Neural cell (in vitro differentiated cells): ENCODE results near the gene ICAM3.

Experiments used
- EP300 ChIP-seq: fragments of 450-650 bp; conservative IDR thresholded peaks from 2 replicates; pipeline ENCODE4 v1.6.1; 2014; ENCODE audit warnings: antibody characterized with exemption, mild to moderate bottlenecking, moderate library complexity; ENCODE audit not compliant: poor library complexity, severe bottlenecking
- EZH2 ChIP-seq: fragments of 200-600, 300-800 bp; shearing (Covaris generic), sonication (generic); IDR thresholded peaks from 2 replicates; pipeline ENCODE4 v1.6.1; 2014; ENCODE audit warnings: antibody characterized with exemption, low read length, borderline replicate concordance, mild to moderate bottlenecking; ENCODE audit not compliant: insufficient read depth, poor library complexity, severe bottlenecking
- MXI1 ChIP-seq: fragments of 450-650 bp; conservative IDR thresholded peaks from 2 replicates; pipeline ENCODE4 v1.6.1; 2014; ENCODE audit warnings: antibody characterized with exemption, mild to moderate bottlenecking; ENCODE audit not compliant: poor library complexity, severe bottlenecking
- POLR2AphosphoS5 ChIP-seq: IDR thresholded peaks from 2 replicates; pipeline ENCODE4 v1.6.1; 2012
- RAD21 ChIP-seq: fragments of 450-650 bp; conservative IDR thresholded peaks from 2 replicates; pipeline ENCODE4 v1.6.1; 2014; ENCODE audit warnings: antibody characterized with exemption, mild to moderate bottlenecking, moderate library complexity
- REST ChIP-seq: IDR thresholded peaks from 2 replicates; pipeline ENCODE4 v1.6.1; 2012; ENCODE audit warnings: borderline replicate concordance
- SMC3 ChIP-seq: fragments of 450-650 bp; conservative IDR thresholded peaks from 2 replicates; pipeline ENCODE4 v1.6.1; 2014; ENCODE audit warnings: antibody characterized with exemption, mild to moderate bottlenecking, moderate library complexity; ENCODE audit not compliant: poor library complexity
- TAF1 ChIP-seq: IDR thresholded peaks from 2 replicates; pipeline ENCODE4 v1.6.1; 2012; ENCODE audit warnings: low read depth
- TF ChIP-seq, protein P1 (sequence below): fragments of 450-650 bp; IDR thresholded peaks from 2 replicates; pipeline ENCODE4 v1.5.1; 2014; ENCODE audit warnings: antibody characterized with exemption, mild to moderate bottlenecking, moderate library complexity; ENCODE audit not compliant: poor library complexity, severe bottlenecking

GRCh38 chr19:10320602-10321416 lies 18.6 kb downstream of the ICAM3 start:
- TF ChIP-seq, protein P1, sequence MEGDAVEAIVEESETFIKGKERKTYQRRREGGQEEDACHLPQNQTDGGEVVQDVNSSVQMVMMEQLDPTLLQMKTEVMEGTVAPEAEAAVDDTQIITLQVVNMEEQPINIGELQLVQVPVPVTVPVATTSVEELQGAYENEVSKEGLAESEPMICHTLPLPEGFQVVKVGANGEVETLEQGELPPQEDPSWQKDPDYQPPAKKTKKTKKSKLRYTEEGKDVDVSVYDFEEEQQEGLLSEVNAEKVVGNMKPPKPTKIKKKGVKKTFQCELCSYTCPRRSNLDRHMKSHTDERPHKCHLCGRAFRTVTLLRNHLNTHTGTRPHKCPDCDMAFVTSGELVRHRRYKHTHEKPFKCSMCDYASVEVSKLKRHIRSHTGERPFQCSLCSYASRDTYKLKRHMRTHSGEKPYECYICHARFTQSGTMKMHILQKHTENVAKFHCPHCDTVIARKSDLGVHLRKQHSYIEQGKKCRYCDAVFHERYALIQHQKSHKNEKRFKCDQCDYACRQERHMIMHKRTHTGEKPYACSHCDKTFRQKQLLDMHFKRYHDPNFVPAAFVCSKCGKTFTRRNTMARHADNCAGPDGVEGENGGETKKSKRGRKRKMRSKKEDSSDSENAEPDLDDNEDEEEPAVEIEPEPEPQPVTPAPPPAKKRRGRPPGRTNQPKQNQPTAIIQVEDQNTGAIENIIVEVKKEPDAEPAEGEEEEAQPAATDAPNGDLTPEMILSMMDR = no peak
- TF ChIP-seq EZH2 = no peak
- no peak for TF ChIP-seq EP300
- no peak for TF ChIP-seq POLR2AphosphoS5
- TF ChIP-seq RAD21 = no peak
- no peak for TF ChIP-seq TAF1
- no peak for TF ChIP-seq SMC3
- TF ChIP-seq REST = no peak
- TF ChIP-seq MXI1 = no peak
